Small intestine (tissue), 7 donors: Measurements from ENCODE around the gene MLLT3. TPM values are rescaled to one million over a fixed set of nuclear protein-coding genes. Genes with fewer than 3 reads are reported as not detected.
"Not testable (repeated sequence)": the region's sequence is repeated elsewhere in the genome, so short reads cannot be mapped to it uniquely, and the experiment has no call there.

Source experiments
- DNase-seq, 2 donors: peaks; one replicate each; pipeline versions ENCODE4 v3.0.0 to v3.0.0-alpha.2; 2013
- FAIRE-seq: peaks from 2 replicates; lab custom pipeline; 2012; peaks lifted over from hg19 to GRCh38; lab: Jason Lieb, UNC
- H3K27ac ChIP-seq, 3 donors: one replicate each; pipeline ENCODE4 v1.5.1; 2013; ENCODE audit warnings: low read length in 2 of 3, mild to moderate bottlenecking in 2 of 3, control low read depth in 1 of 3, inconsistent platforms in 1 of 3, low read depth in 1 of 3, moderate library complexity in 1 of 3
- H3K27me3 ChIP-seq, 3 donors: one replicate each; pipeline ENCODE4 v1.6.1; 2013; ENCODE audit warnings: low read length in 3 of 3, inconsistent platforms in 1 of 3; ENCODE audit not compliant: control insufficient read depth in 3 of 3, insufficient read depth in 3 of 3
- H3K36me3 ChIP-seq, 3 donors: one replicate each; pipeline ENCODE4 v1.6.1; 2013; ENCODE audit warnings: low read length in 3 of 3, inconsistent platforms in 1 of 3, low read depth in 1 of 3, mild to moderate bottlenecking in 1 of 3, moderate library complexity in 1 of 3; ENCODE audit not compliant: control insufficient read depth in 3 of 3, insufficient read depth in 2 of 3
- H3K4me1 ChIP-seq, 3 donors: one replicate each; pipeline ENCODE4 v1.6.1; 2013; ENCODE audit warnings: low read length in 2 of 3, inconsistent platforms in 1 of 3, low read depth in 1 of 3, mild to moderate bottlenecking in 1 of 3, moderate library complexity in 1 of 3; ENCODE audit not compliant: control insufficient read depth in 3 of 3, insufficient read depth in 2 of 3
- H3K4me3 ChIP-seq, 3 donors: one replicate each; pipeline ENCODE4 v1.5.1; 2013; ENCODE audit warnings: low read length in 3 of 3, control low read depth in 1 of 3, inconsistent platforms in 1 of 3, low read depth in 1 of 3, mild to moderate bottlenecking in 1 of 3, moderate library complexity in 1 of 3
- H3K9me3 ChIP-seq, 2 donors: one replicate each; pipeline ENCODE4 v1.6.1; 2013; ENCODE audit warnings: low read depth in 1 of 2, low read length in 1 of 2; ENCODE audit not compliant: control insufficient read depth in 2 of 2, insufficient read depth in 1 of 2
- WGBS, 3 donors: extraction: QIAGEN DNeasy Blood & Tissue Kit; methylation state at CpG; one replicate each; pipeline ENCODE4 v1.1.7; 2013; 5-methylcytosine and 5-hydroxymethylcytosine counted together
- polyA plus RNA-seq, 4 donors: library from polyadenylated mRNA; stranded (reverse) in 3 of 4; unstranded in 1 of 4; fragments of 200-250 nt in 3 of 4; fragments of 120-200 nt in 1 of 4; gene quantifications; one replicate each; pipeline versions ENCODE4 v1.2.1 to v1.2.3, GENCODE V29; 2013
- donor health status: healthy with polysubstance abuse.
- donor health status: control.
- donor health status: control.
- donor health status: Bipolar disorder and iron deficiency.
- donor health status: healthy.

Gene MLLT3
- polyA plus RNA-seq, 4 donors, result 8.9 to 34.5 (median 14.0) TPM

DNA sequence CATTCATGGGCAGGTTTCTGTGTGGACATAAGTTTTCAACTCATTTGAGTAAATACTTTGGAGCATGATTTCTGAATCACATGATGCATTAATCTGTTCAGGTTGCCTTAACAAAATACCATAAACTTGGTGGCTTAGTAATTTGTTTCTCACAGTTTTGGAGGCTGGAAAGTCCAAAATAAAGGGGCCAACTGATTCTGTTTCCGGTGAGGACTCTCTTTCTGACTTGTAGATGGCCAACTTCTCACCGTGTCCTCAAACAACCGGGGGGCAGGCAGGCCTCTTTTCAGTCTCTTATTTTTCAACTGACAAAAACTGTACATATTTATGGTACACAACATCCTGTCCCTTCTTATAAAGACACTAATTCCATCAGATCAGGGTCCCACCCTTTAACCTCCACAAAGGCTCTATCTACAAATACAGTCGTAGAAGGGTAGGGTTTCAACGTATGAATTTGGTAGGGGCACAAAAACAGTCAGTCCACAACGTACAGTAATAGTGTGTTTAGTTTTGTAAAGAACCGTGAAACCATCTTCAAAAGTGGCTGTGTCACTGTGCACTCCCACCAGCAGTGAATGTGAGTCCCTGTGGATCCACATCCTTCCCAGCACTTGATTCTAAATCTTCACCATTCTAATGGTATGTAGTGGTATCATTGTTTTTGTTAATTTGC, 37.2 kb downstream of the MLLT3 start:
- no peak for DNase-seq
- H3K27me3 ChIP-seq, result no peaks in the 10 kb centered on the region
- peaks cover 0 to 5% of the 10 kb centered on the region in 2 donors for H3K9me3 ChIP-seq
- H3K27ac ChIP-seq, result no peak overlapping the region
- H3K4me3 ChIP-seq, result no peak overlapping the region
- no peak for FAIRE-seq
- WGBS, 3 donors, result 73 to 90% (median 86%) methylated on average over 7 of the region's 7 CpGs
- H3K4me1 ChIP-seq, result peaks cover 0 to 2% (median 0%) of the 10 kb centered on the region in 3 donors
- peaks cover 0 to 6% (median 0%) of the 10 kb centered on the region in 3 donors for H3K36me3 ChIP-seq

DNA sequence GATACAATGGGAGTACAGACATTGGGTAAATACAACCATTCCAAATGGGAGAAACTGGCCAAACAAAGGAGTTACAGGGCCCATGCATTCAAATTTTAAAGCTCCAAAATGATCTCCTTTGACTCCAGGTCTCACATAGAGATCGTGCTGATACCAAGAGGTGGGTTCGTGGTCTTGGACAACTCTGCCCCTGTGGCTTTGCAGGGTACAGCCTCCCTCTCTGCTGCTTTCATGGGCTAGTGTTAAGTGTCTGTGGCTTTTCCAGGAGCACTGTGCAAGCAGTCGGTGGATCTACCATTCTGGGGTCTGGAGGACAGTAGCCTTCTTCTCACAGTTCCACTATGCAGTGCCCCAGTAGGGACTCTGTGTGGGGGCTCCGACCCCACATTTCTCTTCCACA, 39.2 kb downstream of the MLLT3 start:
- H3K27me3 ChIP-seq, H3K4me3 ChIP-seq, H3K4me1 ChIP-seq, H3K27ac ChIP-seq, FAIRE-seq, DNase-seq, H3K36me3 ChIP-seq, H3K9me3 ChIP-seq: not testable (repeated sequence)
- 89 to 96% (median 90%) methylated on average over 4 of the region's 4 CpGs for WGBS, 3 donors

DNA sequence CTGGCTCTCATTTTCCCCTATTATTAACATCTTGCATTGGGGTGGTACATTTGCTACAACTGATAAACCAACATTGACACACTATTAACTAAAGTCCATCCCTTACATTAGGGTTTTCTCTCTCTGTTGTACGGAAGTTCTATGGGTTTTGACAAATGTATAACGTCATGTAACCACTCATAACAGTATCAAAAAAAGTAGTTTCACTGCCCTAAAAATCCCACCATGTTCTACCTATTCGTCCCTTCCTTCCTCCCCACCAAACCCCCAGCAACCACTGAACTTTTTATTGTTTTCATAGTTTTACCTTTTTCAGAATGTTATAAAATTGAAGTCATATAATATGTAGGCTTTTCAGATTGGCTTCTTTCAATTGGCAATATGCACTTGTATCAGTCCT, 40.1 kb downstream of the MLLT3 start:
- Histone ChIP-seq H3K4me3 (no peak overlapping the region), H3K4me1 (peaks cover 0 to 6% (median 0%) of the 10 kb centered on the region in 3 donors), H3K27me3 (no peaks in the 10 kb centered on the region), H3K27ac (no peak overlapping the region), H3K9me3 (peaks cover 0 to 5% of the 10 kb centered on the region in 2 donors), H3K36me3 (peaks cover 0 to 6% (median 0%) of the 10 kb centered on the region in 3 donors)
- WGBS, 3 donors, result 72 to 88% (median 82%) methylated on average over 3 of the region's 3 CpGs
- no peak for FAIRE-seq
- DNase-seq, result no peak

DNA sequence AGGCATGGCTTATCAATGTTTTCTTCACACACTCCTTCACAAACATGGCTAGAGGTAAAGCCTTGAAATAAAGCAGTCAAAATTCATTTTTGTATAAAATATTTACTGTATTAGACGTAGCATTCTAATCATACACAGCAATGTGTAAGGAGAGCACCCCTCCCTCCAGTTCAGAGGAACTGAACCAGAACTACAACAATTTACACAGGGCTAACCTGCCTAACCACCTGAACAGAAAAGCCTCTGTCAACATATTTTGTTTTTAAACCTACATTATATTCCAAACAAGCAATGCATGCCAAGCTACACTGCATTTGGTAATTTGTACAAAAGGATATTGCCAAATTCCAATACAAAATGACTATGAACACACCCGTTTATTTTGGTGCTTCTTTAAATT, 41.6 kb downstream of the MLLT3 start:
- peaks cover 0 to 2% of the 10 kb centered on the region in 2 donors for H3K9me3 ChIP-seq
- 74 to 77% (median 75%) methylated on average over 2 of the region's 2 CpGs for WGBS, 3 donors
- DNase-seq (no peak), FAIRE-seq (no peak)
- no peak overlapping the region for H3K4me3 ChIP-seq
- H3K27me3 ChIP-seq, result no peaks in the 10 kb centered on the region
- H3K36me3 ChIP-seq, result peaks cover 0 to 3% (median 0%) of the 10 kb centered on the region in 3 donors
- H3K4me1 ChIP-seq, result peaks cover 0 to 6% (median 0%) of the 10 kb centered on the region in 3 donors
- H3K27ac ChIP-seq, result no peak overlapping the region

DNA sequence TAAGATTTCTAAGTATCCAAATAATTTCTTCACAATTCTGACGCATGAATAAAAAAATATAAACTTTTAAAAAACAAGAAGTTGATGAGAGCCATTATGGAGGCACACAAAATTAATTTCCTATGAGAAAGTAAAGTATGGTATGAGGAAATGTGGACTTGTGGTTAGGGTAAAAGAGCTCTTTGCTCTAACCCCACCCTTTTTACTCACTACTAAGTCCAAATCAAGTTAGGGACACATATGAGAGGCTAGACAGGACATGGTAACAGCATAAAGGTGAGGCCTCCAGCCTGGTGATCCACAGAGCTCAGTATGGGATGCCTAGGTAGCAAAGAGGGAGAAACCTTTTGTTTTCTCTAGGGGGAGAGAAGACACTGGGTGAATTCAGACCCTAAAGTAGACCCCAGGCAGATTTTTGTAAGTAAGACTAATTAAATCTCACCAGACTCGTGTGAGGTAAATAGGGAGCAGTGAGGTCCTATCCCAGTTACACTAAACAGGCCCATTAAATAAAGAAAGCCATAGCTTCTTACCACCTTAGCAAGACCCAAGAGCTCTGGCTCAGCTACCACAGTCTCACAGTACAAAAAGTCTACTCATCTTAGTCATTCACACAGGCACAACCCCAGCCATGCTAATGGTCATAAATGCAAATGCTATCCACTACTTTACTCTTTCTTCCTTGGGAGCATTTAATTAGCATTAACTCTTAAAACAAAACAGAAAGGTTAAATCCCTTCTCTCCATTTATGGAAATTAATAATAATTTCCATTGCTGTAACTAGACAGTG, 42.6 kb downstream of the MLLT3 start:
- peaks cover 0 to 6% of the 10 kb centered on the region in 2 donors for H3K9me3 ChIP-seq
- H3K4me1 ChIP-seq, result peaks cover 0 to 6% (median 0%) of the 10 kb centered on the region in 3 donors
- whole genome bisulfite sequencing, 3 donors, result 94 to 98% (median 97%) methylated on average over 2 of the region's 2 CpGs
- no peak overlapping the region for H3K4me3 ChIP-seq
- no peak overlapping the region for H3K27ac ChIP-seq
- FAIRE-seq, result no peak
- peak in 1 of 2 donors; percentile 42 for DNase-seq
- peaks cover 0 to 3% (median 0%) of the 10 kb centered on the region in 3 donors for H3K36me3 ChIP-seq
- no peaks in the 10 kb centered on the region for H3K27me3 ChIP-seq

DNA sequence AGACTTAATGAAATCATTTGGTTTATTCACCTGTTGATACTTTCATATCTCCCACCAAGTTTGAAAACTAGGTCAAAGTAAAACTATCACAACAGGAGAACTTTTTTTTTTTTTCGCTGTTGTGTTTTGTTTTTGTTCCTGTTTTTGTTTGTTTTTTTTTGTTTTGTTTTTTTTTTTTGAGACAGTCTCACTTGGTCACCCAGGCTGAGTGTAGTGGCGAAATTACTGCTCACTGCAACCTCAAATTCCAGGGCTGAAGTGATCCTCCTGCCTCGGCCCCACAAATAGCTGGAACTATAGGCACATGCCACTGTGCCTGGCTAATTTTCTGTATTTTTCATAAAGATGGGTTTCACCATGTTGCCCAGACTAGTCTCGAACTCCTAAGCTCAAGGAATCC, 49.3 kb downstream of the MLLT3 start:
- Histone ChIP-seq H3K36me3 (no peaks in the 10 kb centered on the region), H3K27ac (no peak overlapping the region), H3K9me3 (peaks cover 0 to 6% of the 10 kb centered on the region in 2 donors), H3K4me3 (no peak overlapping the region), H3K27me3 (no peaks in the 10 kb centered on the region), H3K4me1 (peaks cover 0 to 7% (median 3%) of the 10 kb centered on the region in 3 donors)
- DNase-seq, result no peak
- FAIRE-seq, result peak; percentile 30
- 79 to 94% (median 79%) methylated on average over 4 of the region's 4 CpGs for WGBS, 3 donors

DNA sequence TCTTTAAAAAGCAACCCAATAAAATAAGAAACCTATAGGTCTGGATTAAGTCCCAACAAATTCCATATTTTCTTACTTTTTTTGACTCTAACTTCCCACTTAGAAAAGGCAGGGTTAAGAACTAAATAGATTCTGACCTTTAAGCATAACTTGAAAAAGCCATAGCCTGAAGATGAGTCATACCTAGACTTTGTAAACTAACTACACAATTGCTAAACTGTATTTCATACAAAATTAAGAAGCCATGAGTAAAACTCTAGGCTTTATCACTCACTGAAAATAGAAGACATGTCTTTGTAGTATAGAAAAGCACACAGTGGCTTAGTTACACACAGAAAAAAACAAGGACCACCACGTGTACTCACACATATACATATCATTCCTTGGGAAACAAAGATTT, 51.5 kb downstream of the MLLT3 start:
- Histone ChIP-seq H3K9me3 (peaks cover 0 to 5% of the 10 kb centered on the region in 2 donors), H3K4me3 (no peak overlapping the region), H3K4me1 (peaks cover 0 to 7% (median 3%) of the 10 kb centered on the region in 3 donors), H3K27me3 (no peaks in the 10 kb centered on the region), H3K36me3 (no peaks in the 10 kb centered on the region), H3K27ac (peak overlapping the region in 1 of 3 donors; percentile 29)
- FAIRE-seq (peak; percentile 10), DNase-seq (peak; percentile 32 to 48)
- 28 to 51% (median 41%) methylated on average over 1 of the region's 1 CpG for WGBS, 3 donors

DNA sequence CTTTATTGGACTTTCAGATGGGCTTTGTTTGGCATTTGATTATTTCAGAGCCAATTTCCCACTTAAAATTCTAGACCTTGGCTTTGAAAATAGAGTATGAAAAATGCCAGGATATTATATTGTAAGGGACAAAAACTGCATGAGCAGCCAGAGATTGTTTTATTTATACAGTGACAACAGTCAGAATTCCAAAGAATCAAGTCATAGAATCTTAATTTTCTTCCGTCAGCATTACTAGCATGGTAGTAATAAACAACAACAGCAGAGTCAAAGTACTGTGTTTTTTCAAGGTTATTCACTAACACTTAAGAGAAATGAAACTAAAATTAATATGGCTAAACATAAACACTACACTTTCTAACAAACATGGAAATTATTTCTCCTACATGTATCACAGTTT, 52.2 kb downstream of the MLLT3 start:
- H3K9me3 ChIP-seq, result no peaks in the 10 kb centered on the region
- peaks cover 0 to 7% (median 3%) of the 10 kb centered on the region in 3 donors for H3K4me1 ChIP-seq
- H3K36me3 ChIP-seq, result no peaks in the 10 kb centered on the region
- WGBS, 3 donors, result 58 to 86% (median 76%) methylated on average over 1 of the region's 1 CpG
- H3K4me3 ChIP-seq, result no peak overlapping the region
- FAIRE-seq (no peak), DNase-seq (no peak)
- H3K27me3 ChIP-seq, result no peaks in the 10 kb centered on the region
- H3K27ac ChIP-seq, result peak overlapping the region in 1 of 3 donors; percentile 29
